ENCODE results near the gene LLGL2.

LLGL2 gene

GRCh38 chr17:75616521-75617122, 91.1 kb downstream of the LLGL2 start:
- no peaks in the 10 kb centered on the region for H3K9me3 Mint-ChIP-seq

DNA sequence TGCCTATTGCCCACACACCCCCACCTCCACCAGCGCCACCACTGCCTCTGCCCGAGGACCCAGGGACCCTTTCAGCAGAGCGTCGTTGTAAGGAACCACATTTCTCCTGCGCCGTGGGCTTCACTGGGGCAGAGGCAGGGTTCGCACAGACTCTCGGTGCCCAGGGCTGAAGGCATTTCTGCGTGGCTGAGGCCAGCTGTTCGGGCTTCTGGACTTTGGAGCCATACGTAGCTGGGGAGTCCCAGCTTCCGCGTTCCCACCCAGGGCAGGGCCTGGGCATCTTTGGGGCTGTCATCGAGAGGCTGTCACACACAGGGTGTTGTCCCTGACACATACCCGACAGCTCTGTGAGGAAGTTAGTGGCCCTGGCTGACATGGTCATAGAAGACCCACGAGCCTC, 91.7 kb downstream of the LLGL2 start:
- ATAC-seq (replicated peaks) (no peak), DNase-seq (no peak)
- no peaks in the 10 kb centered on the region for H3K9me3 Mint-ChIP-seq
- no peak overlapping the region for H3K4me3 Mint-ChIP-seq
- no peak overlapping the region for H3K27ac Mint-ChIP-seq
- peaks cover 4% of the 10 kb centered on the region for H3K36me3 Mint-ChIP-seq (ENCODE audit: insufficient read depth)
- H3K27me3 Mint-ChIP-seq, result no peaks in the 10 kb centered on the region
- peaks cover 0 to 2% of the 10 kb centered on the region in 2 donors for H3K4me1 Mint-ChIP-seq (ENCODE audit: low read depth in 2 of 2)

More at GRCh38 chr17:75616521-75617122, 91.1 kb downstream of the LLGL2 start:
- Mint-ChIP-seq H3K4me1 (ENCODE audit: low read depth in 2 of 2) (peaks cover 0 to 2% of the 10 kb centered on the region in 2 donors), H3K27ac (no peak overlapping the region), H3K36me3 (ENCODE audit: insufficient read depth) (peaks cover 4% of the 10 kb centered on the region), H3K27me3 (no peaks in the 10 kb centered on the region), H3K4me3 (no peak overlapping the region)
- no peak for ATAC-seq (replicated peaks)
- no peak for DNase-seq

- Mint-ChIP-seq H3K4me3 (no peak overlapping the region), H3K27me3 (no peaks in the 10 kb centered on the region), H3K36me3 (ENCODE audit: insufficient read depth) (peaks cover 3% of the 10 kb centered on the region), H3K9me3 (no peaks in the 10 kb centered on the region), H3K4me1 (ENCODE audit: low read depth in 2 of 2) (peaks cover 0 to 2% of the 10 kb centered on the region in 2 donors), H3K27ac (no peak overlapping the region)
- DNase-seq (no peak), ATAC-seq (replicated peaks) (no peak)
Measured at GRCh38 chr17:75617675-75618074, 92.2 kb downstream of the LLGL2 start.

- H3K27me3 Mint-ChIP-seq, result no peaks in the 10 kb centered on the region
- no peaks in the 10 kb centered on the region for H3K9me3 Mint-ChIP-seq
- H3K4me3 Mint-ChIP-seq, result no peak overlapping the region
- ATAC-seq (replicated peaks) (no peak), DNase-seq (no peak)
- H3K4me1 Mint-ChIP-seq (ENCODE audit: low read depth in 2 of 2), result peaks cover 0 to 2% of the 10 kb centered on the region in 2 donors
- H3K27ac Mint-ChIP-seq, result no peak overlapping the region
- peaks cover 6% of the 10 kb centered on the region for H3K36me3 Mint-ChIP-seq (ENCODE audit: insufficient read depth)
Measured at GRCh38 chr17:75619506-75620431, 94.3 kb downstream of the LLGL2 start.

GRCh38 chr17:75621489-75621888, 96.0 kb downstream of the LLGL2 start:
- no peaks in the 10 kb centered on the region for H3K27me3 Mint-ChIP-seq
- no peaks in the 10 kb centered on the region for H3K9me3 Mint-ChIP-seq
- H3K27ac Mint-ChIP-seq, result no peak overlapping the region
- DNase-seq (no peak), ATAC-seq (replicated peaks) (no peak)
- peaks cover 6% of the 10 kb centered on the region for H3K36me3 Mint-ChIP-seq (ENCODE audit: insufficient read depth)
- peaks cover 0 to 2% of the 10 kb centered on the region in 2 donors for H3K4me1 Mint-ChIP-seq (ENCODE audit: low read depth in 2 of 2)
- H3K4me3 Mint-ChIP-seq, result no peak overlapping the region

DNA sequence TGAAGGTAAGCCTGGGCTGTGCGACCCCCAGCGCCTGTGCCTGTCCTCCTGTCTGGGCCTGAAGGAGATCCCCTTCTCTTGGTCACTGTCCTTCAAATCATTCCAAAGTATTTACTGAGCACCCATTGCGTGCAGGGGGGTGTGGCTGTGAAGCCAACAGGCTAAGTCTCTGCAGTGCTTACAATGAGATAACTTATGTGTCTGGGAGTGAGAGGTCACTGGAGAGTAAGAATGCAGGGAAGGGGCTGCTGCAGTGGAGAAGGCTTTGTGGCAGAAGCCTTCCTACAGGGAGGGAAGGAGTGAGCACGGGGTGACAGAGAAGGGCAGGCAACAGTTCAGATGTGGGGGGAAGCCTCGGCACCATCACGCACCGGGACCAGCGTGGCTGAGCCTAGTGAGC, 96.6 kb downstream of the LLGL2 start:
- Mint-ChIP-seq H3K9me3 (no peaks in the 10 kb centered on the region), H3K4me1 (ENCODE audit: low read depth in 2 of 2) (peaks cover 0 to 2% of the 10 kb centered on the region in 2 donors), H3K36me3 (ENCODE audit: insufficient read depth) (peaks cover 6% of the 10 kb centered on the region), H3K27ac (no peak overlapping the region), H3K4me3 (no peak overlapping the region), H3K27me3 (no peaks in the 10 kb centered on the region)
- DNase-seq (no peak), ATAC-seq (replicated peaks) (no peak)

DNA sequence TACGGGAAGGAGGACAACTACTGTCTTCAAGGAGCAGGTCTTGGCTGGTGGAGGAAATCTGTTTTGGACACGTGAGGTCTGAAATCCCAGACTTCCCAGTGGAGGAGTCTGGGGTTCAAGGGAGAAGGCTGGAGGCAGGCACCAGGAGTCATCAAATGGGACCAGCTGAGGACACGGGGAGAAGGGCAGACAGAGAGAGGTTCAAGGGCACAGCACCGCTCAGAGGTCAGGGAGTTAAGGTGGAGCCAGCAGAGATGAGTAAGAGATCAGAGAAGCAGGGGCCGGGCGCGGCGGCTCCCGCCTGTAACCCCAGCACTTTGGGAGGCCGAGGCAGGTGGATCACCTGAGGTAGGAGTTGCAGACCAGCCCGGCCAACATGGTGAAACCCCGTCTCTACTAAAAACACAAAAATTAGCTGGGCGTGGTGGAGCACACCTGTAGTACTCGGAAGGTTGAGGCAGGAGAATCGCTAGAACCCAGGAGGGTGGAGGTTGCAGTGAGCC, 97.3 kb downstream of the LLGL2 start:
- H3K9me3 Mint-ChIP-seq, result no peaks in the 10 kb centered on the region
- H3K4me3 Mint-ChIP-seq, result no peak overlapping the region
- peaks cover 0 to 2% of the 10 kb centered on the region in 2 donors for H3K4me1 Mint-ChIP-seq (ENCODE audit: low read depth in 2 of 2)
- DNase-seq (no peak), ATAC-seq (replicated peaks) (no peak)
- no peaks in the 10 kb centered on the region for H3K27me3 Mint-ChIP-seq
- peaks cover 6% of the 10 kb centered on the region for H3K36me3 Mint-ChIP-seq (ENCODE audit: insufficient read depth)
- H3K27ac Mint-ChIP-seq, result peak overlapping the region in 1 of 2 donors; percentile 64

GRCh38 chr17:75623386-75623785, 97.9 kb downstream of the LLGL2 start:
- H3K4me1 Mint-ChIP-seq (ENCODE audit: low read depth in 2 of 2), result peaks cover 0 to 2% of the 10 kb centered on the region in 2 donors
- H3K9me3 Mint-ChIP-seq, result no peaks in the 10 kb centered on the region
- no peak for ATAC-seq (replicated peaks)
- peaks cover 6% of the 10 kb centered on the region for H3K36me3 Mint-ChIP-seq (ENCODE audit: insufficient read depth)
- H3K27ac Mint-ChIP-seq, result peak overlapping the region in 1 of 2 donors; percentile 64
- H3K27me3 Mint-ChIP-seq, result no peaks in the 10 kb centered on the region
- H3K4me3 Mint-ChIP-seq, result no peak overlapping the region
- no peak for DNase-seq

GRCh38 chr17:75624021-75624420, 98.5 kb downstream of the LLGL2 start:
- Mint-ChIP-seq H3K4me3 (no peak overlapping the region), H3K27ac (no peak overlapping the region), H3K36me3 (ENCODE audit: insufficient read depth) (peaks cover 6% of the 10 kb centered on the region), H3K9me3 (no peaks in the 10 kb centered on the region), H3K27me3 (no peaks in the 10 kb centered on the region), H3K4me1 (ENCODE audit: low read depth in 2 of 2) (peaks cover 0 to 2% of the 10 kb centered on the region in 2 donors)
- DNase-seq, result no peak
- ATAC-seq (replicated peaks), result no peak

Measured in effector memory CD8-positive, alpha-beta T cell (primary cell).